Sigmoid colon (tissue), 7 donors: ENCODE measurements around the gene GPR4. TPM values are rescaled to one million over a fixed set of nuclear protein-coding genes. Genes with fewer than 3 reads are reported as not detected.
A peak's percentile ranks its signal among the peaks of the same experiment; 100 is the strongest.
"Not testable (repeated sequence)": the region's sequence is repeated elsewhere in the genome, so short reads cannot be mapped to it uniquely, and the experiment has no call there.

Experiments
- DNase-seq: peaks from one replicate; pipeline ENCODE4 v3.0.0-alpha.2; 2019
- H3K27ac ChIP-seq, 4 donors: fragments of 200-600 bp; sonication (generic); one replicate each; pipeline ENCODE4 v1.5.1; 2016 to 2019; ENCODE audit warnings: mild to moderate bottlenecking in 1 of 4
- H3K27me3 ChIP-seq, 3 donors: fragments of 200-600 bp; sonication (generic); one replicate each; pipeline ENCODE4 v1.5.1; 2019; ENCODE audit warnings: mild to moderate bottlenecking in 1 of 3
- H3K36me3 ChIP-seq, 4 donors: fragments of 200-600 bp; sonication (generic); one replicate each; pipeline ENCODE4 v1.5.1; 2016 to 2019
- H3K4me1 ChIP-seq, 4 donors: fragments of 200-600 bp; sonication (generic); one replicate each; pipeline ENCODE4 v1.5.1; 2017 to 2019
- H3K4me3 ChIP-seq, 4 donors: fragments of 200-600 bp; sonication (generic); one replicate each; pipeline ENCODE4 v1.5.1; 2017 to 2019; ENCODE audit warnings: mild to moderate bottlenecking in 2 of 4, moderate library complexity in 1 of 4
- H3K9me3 ChIP-seq, 4 donors: fragments of 200-600 bp in 3 of 4; sonication (generic) in 3 of 4; one replicate each; pipeline versions ENCODE4 v1.5.1 to v1.6.1; 2013 to 2019
- EP300 ChIP-seq, 4 donors: sonication (generic); formaldehyde crosslinking; IDR thresholded peaks; one replicate each; pipeline ENCODE4 v1.6.1; 2017; ENCODE audit warnings: antibody characterized with exemption in 4 of 4
- POLR2A ChIP-seq, 2 donors: fragments of 450-650 bp; IDR thresholded peaks; one replicate each; pipeline ENCODE4 v1.6.1; 2016; ENCODE audit warnings: antibody characterized with exemption in 2 of 2, mild to moderate bottlenecking in 2 of 2, moderate library complexity in 2 of 2
- POLR2AphosphoS5 ChIP-seq, 4 donors: sonication (generic); formaldehyde crosslinking; IDR thresholded peaks; one replicate each; pipeline ENCODE4 v1.6.1; 2017; ENCODE audit warnings: antibody characterized with exemption in 4 of 4
- WGBS, 2 donors: extraction: QIAGEN DNeasy Blood & Tissue Kit; methylation state at CpG; one replicate each; pipeline ENCODE4 v1.1.7; 2013; 5-methylcytosine and 5-hydroxymethylcytosine counted together
- intact Hi-C: fragments of 100-400 bp; cut with DNase I; formaldehyde crosslinking; loops from one replicate; pipeline ENCODE4 v1.15.1; 2023
- polyA plus RNA-seq, 3 donors: library from polyadenylated mRNA; stranded (reverse); fragments of 200-250 nt; gene quantifications; one replicate each; pipeline ENCODE4 v1.2.3, GENCODE V29; 2013
- total RNA-seq, 4 donors: library from RNA; depleted of rRNA; stranded (reverse); fragments of >200 nt; gene quantifications; one replicate each; pipeline ENCODE4 v1.1.0, GENCODE V29; 2016
- TF ChIP-seq, protein P1 (sequence below), 4 experiments: fragments of 450-650 bp in 3 of 4; fragments of 200-600 bp in 1 of 4; IDR thresholded peaks; one replicate each; pipeline ENCODE4 v1.5.1; 2016 to 2019; ENCODE audit warnings: antibody characterized with exemption in 4 of 4, mild to moderate bottlenecking in 3 of 4, moderate library complexity in 2 of 4
- donor health status: healthy with polysubstance abuse.
- donor health status: Bipolar disorder and iron deficiency.
- donor health status: healthy.

GPR4 gene
- total and polyA plus RNA-seq, 7 donors = 0.46 to 1.9 (median 0.99) TPM

DNA sequence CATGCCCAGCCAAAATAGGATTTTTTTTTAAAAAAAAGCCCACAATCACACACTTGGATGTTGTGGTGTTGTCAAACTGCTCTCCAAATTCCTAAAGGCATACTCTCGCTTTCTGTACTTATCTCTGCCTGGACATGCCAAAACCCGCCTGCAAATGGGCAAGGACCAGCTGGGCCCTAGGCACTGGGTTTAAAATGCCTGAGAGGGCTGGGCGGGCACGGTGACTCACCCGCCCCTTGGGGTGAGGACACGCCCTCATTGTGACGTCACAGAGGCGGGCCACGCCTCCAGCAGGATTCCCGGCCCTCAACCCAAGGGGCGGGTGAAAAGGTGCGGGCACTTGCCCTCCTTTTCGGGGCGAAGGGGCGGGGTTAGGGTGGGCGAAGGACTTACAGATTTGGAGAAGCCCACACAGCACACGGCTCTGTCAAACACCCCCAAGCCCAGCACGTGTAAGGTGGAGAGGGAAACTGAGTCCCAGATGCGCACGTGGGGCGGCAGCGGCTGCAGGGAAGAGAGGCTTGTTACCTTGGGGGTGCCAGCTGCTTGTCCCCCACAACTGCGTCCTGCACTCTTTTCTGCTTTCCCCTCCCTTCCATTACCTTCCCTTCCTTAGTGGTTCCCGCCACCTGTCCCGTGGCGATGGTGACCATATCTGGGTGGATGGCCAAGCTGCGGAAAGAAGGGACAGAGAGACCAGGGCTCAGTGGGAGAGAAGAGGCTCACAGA lies 30.6 kb upstream of the GPR4 start:
- Histone ChIP-seq H3K9me3 (no peaks in the 10 kb centered on the region), H3K36me3 (peaks cover 0 to 22% (median 6%) of the 10 kb centered on the region in 4 donors), H3K27me3 (no peaks in the 10 kb centered on the region), H3K4me1 (peaks cover 0 to 8% (median 6%) of the 10 kb centered on the region in 4 donors), H3K4me3 (no peak overlapping the region), H3K27ac (peak overlapping the region in 1 of 4 donors; percentile 26)
- peak; percentile 70 for DNase-seq
- no peak for TF ChIP-seq POLR2AphosphoS5 (IDR thresholded peaks at IDR 0.05)
- TF ChIP-seq, protein P1, sequence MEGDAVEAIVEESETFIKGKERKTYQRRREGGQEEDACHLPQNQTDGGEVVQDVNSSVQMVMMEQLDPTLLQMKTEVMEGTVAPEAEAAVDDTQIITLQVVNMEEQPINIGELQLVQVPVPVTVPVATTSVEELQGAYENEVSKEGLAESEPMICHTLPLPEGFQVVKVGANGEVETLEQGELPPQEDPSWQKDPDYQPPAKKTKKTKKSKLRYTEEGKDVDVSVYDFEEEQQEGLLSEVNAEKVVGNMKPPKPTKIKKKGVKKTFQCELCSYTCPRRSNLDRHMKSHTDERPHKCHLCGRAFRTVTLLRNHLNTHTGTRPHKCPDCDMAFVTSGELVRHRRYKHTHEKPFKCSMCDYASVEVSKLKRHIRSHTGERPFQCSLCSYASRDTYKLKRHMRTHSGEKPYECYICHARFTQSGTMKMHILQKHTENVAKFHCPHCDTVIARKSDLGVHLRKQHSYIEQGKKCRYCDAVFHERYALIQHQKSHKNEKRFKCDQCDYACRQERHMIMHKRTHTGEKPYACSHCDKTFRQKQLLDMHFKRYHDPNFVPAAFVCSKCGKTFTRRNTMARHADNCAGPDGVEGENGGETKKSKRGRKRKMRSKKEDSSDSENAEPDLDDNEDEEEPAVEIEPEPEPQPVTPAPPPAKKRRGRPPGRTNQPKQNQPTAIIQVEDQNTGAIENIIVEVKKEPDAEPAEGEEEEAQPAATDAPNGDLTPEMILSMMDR (IDR thresholded peaks at IDR 0.05) = no peak
- no peak for TF ChIP-seq EP300 (IDR thresholded peaks at IDR 0.05)
- no peak for TF ChIP-seq POLR2A (IDR thresholded peaks at IDR 0.05)
- 54 to 65% methylated on average over 27 of the region's 27 CpGs for WGBS, 2 donors
- intact Hi-C loops = no loop called here

DNA sequence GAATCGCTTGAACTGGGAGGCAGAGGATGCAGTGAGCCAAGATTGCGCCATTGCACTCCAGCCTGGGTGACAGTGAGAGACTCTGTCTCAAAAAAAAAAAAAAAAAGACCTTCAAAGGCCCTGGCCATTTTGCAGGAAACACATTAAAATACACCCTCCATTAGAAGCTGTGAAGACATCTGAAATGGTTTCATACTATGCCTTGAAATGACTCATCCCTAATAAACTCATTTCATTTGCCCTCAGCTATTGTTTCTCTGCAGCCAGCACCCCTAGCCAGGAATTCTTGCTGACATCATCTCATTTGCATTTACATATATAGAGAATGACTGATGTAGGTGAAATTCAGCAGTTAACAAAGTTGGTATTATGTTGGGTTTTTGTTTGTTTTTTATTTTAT lies 28.5 kb upstream of the GPR4 start:
- Histone ChIP-seq H3K36me3 (peaks cover 0 to 25% (median 8%) of the 10 kb centered on the region in 4 donors), H3K9me3 (no peaks in the 10 kb centered on the region), H3K4me3 (no peak overlapping the region), H3K27me3 (no peaks in the 10 kb centered on the region), H3K4me1 (peaks cover 0 to 8% (median 6%) of the 10 kb centered on the region in 4 donors), H3K27ac (no peak overlapping the region)
- WGBS, 2 donors = 90 to 97% methylated on average over 2 of the region's 2 CpGs
- intact Hi-C loops = no loop called here
- no peak for DNase-seq
- TF ChIP-seq, protein P1 (IDR thresholded peaks at IDR 0.05) = no peak

DNA sequence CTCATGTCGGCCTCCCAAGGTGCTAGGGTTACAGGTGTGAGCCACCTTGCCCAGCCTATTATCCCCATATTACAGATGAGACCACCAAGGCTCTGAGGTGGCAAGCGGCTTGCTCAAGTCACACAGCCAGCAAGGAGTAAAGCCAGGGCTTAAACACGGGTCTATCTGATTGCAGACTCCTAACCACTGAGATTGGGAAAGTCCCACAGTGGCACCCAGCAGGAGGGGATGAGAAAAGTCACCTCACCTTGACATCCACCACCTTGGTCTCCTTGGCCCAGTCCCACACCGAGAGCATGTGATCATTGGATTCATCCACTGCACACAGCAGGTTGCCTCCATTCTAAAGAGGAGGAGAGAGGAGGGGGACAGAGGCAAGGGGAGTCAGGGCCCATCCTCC lies 27.7 kb upstream of the GPR4 start:
- no peak for TF ChIP-seq POLR2A (IDR thresholded peaks at IDR 0.05)
- Histone ChIP-seq H3K9me3 (no peaks in the 10 kb centered on the region), H3K27ac (no peak overlapping the region), H3K36me3 (peaks cover 0 to 26% (median 9%) of the 10 kb centered on the region in 4 donors), H3K4me1 (peaks cover 0 to 8% (median 6%) of the 10 kb centered on the region in 4 donors), H3K27me3 (no peaks in the 10 kb centered on the region), H3K4me3 (no peak overlapping the region)
- 82 to 89% methylated on average over 4 of the region's 4 CpGs for WGBS, 2 donors
- no peak for DNase-seq
- intact Hi-C loops = no loop called here

DNA sequence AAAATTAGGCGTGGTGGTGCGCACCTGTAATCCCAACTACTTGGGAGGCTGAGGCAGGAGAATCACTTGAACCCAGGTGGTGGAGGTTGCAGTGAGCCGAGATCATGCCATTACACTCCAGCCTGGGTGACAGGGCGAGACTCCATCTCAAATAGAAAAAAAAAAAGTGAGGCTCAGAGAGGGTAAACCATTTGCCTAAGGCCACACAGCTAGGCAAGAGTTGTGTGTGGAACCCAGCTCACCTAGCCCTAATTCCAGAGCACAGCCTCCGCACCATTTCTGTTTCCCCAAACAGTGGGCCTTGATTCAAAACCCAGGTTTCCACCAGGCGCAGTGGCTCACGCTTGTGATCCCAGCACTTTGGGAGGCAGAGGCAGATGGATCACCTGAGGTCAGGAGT lies 26.2 kb upstream of the GPR4 start:
- H3K4me3 ChIP-seq, H3K27me3 ChIP-seq, DNase-seq, H3K27ac ChIP-seq, H3K4me1 ChIP-seq, H3K9me3 ChIP-seq, intact Hi-C loops: not testable (repeated sequence)
- peaks cover 0 to 31% (median 12%) of the 10 kb centered on the region in 4 donors for H3K36me3 ChIP-seq
- 98% methylated on average over 7 of the region's 7 CpGs for WGBS, 2 donors

DNA sequence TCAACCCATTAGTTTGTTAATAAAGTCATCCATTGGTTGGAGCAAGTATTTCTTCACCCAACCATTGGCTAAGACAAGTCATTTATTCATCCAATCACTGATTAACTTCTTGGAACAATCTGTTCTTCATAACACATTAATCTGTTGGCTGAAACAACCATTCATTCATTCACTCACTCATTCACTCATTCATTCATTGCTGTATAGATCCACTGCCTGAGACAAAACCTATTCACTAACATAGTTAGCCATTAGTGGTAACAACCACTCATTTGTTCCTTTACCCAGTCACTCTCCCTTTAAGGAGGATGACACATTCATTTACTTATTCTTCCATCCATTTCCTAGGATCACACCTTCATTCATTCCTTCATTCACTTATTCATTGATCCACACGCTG lies 22.0 kb upstream of the GPR4 start:
- WGBS, 2 donors = 94 to 96% methylated on average over 1 of the region's 1 CpG
- H3K36me3 ChIP-seq = peaks cover 0 to 47% (median 15%) of the 10 kb centered on the region in 4 donors
- DNase-seq = no peak
- no peak overlapping the region for H3K27ac ChIP-seq
- H3K4me1 ChIP-seq = no peaks in the 10 kb centered on the region
- H3K9me3 ChIP-seq = no peaks in the 10 kb centered on the region
- TF ChIP-seq POLR2AphosphoS5 (IDR thresholded peaks at IDR 0.05) (no peak), POLR2A (IDR thresholded peaks at IDR 0.05) (no peak), EP300 (IDR thresholded peaks at IDR 0.05) (no peak)
- TF ChIP-seq, protein P1 (IDR thresholded peaks at IDR 0.05) = no peak
- no peaks in the 10 kb centered on the region for H3K27me3 ChIP-seq
- no peak overlapping the region for H3K4me3 ChIP-seq
- intact Hi-C loops = no loop called here

DNA sequence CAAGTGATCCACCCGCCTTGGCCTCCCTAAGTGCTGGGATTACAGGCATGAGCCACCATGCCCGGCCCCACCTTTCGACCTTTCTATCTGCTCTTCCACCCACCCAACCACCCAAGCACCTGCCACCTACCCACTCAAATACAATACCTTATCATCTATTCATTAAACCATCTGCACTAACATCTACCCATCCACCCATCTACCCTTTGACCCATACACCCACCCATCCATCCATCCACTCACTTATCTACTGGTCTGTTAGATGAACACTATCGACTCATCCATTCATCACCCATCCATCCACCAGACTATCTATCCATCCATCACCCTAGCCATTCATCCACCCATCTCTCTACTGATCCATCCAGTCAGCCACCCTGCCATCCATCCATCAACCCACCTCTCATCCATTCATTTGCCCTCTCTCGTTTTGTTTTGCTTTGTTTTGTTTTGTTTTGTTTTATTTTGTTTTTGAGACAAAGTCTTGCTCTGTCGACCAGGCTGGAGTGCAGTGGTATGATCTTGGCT lies 20.0 kb upstream of the GPR4 start:
- H3K27me3 ChIP-seq = no peaks in the 10 kb centered on the region
- no peaks in the 10 kb centered on the region for H3K4me1 ChIP-seq
- H3K36me3 ChIP-seq = peaks cover 0 to 42% (median 11%) of the 10 kb centered on the region in 4 donors
- TF ChIP-seq EP300 (IDR thresholded peaks at IDR 0.05) = no peak
- no peak for TF ChIP-seq POLR2AphosphoS5 (IDR thresholded peaks at IDR 0.05)
- TF ChIP-seq POLR2A (IDR thresholded peaks at IDR 0.05) = no peak
- TF ChIP-seq, protein P1 (IDR thresholded peaks at IDR 0.05) = no peak
- H3K4me3 ChIP-seq = no peak overlapping the region
- intact Hi-C loops = no loop called here
- no peak for DNase-seq
- no peaks in the 10 kb centered on the region for H3K9me3 ChIP-seq
- 93 to 95% methylated on average over 6 of the region's 6 CpGs for WGBS, 2 donors
- no peak overlapping the region for H3K27ac ChIP-seq
